Activated CD8-positive, alpha-beta memory T cell treated with anti-CD3 and anti-CD28 coated beads, Interleukin-2, amount 50 U/mL, for 1 hour (primary cell): ENCODE data around the gene SORCS1.
"Not testable (repeated sequence)": the region's sequence is repeated elsewhere in the genome, so short reads cannot be mapped to it uniquely, and the experiment has no call there.

Experiments
- DNase-seq: peaks from one replicate; pipeline ENCODE4 v3.0.0-alpha.2; 2020; ENCODE audit errors: extremely low read depth

The SORCS1 gene

GRCh38 chr10:106947643-106948042 is 216.9 kb downstream of the SORCS1 start:
- no peak for DNase-seq

GRCh38 chr10:106942035-106942662 is 222.4 kb downstream of the SORCS1 start:
- no peak for DNase-seq

DNA sequence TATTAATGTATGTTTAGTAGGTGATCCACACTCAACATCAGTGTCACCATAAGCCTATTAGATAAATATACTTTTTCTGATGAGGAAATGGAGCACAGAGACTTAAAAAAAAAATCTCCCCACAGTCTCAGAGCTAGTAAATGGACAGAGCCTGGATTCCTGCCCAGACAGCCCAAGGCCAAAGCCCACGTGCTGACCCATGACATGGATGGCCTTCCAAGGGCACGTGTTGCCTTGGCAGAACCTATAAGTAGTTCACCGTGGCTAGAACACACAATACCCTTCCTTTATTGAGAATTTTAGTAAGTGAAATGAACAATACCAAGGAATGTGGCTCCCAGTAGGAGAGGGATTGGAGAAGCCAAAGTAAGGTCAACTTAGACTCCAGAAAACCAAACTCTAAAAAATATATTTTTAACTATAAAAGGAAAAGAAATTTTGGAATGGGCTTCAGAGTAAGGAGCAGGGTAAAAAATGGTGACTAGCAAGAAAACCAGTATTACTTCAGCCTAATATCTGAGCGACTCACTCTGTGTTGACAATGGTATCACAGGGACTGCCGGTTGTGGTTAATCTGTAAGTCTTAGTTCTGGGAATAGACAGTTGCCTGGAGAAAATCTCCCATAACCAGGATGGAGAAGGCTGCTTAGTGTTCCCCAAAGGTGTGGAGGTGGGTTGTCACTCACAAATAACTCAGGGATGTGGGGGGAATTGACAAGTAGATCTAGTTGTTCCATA is 223.0 kb downstream of the SORCS1 start:
- DNase-seq: no peak

- no peak for DNase-seq
Measured at GRCh38 chr10:106938513-106938912, 226.0 kb downstream of the SORCS1 start.

DNA sequence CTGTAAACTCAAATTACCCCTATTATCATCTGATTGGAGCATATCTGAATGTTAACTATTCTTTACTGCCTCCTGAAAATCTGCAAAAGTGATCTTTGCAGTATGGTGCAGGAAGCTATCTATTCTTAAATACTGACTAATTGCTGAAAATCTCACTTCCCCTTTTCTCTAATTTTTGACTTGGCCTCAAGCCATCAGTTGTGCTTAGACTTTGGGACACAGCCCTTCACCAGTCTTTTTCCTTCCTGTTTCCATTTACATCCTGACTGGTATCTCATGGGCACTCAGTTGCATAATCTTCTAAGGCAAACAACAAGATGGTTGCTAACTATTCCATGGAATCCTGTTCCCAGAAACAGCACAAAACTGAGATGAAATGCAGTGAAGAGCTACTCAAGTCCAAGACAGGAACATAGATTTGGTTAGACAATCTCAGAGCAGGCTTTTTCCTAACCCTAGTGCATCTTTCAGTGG is 228.5 kb downstream of the SORCS1 start:
- DNase-seq: no peak

DNA sequence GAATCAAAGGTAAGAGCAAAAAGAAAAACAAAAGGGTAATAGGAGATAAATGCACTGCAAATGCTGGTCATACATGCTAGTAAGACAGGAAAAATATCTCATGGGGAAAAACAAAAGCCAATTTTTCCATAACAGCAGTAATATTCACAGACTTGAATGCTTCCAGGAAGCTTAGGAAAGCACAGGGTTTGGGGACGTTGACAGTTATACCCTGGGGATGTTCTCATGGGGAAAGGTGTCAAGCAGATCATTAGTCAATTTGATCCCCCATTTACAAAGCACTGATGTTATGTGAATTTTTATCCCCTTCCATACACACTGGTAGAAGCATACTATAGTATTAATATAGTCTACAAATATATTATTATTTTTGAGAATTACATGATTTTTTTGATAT is 232.7 kb downstream of the SORCS1 start:
- no peak for DNase-seq

- no peak for DNase-seq
Measured at GRCh38 chr10:106931159-106931852, 233.2 kb downstream of the SORCS1 start.

GRCh38 chr10:106930751-106931150 is 233.8 kb downstream of the SORCS1 start:
- DNase-seq: no peak

DNA sequence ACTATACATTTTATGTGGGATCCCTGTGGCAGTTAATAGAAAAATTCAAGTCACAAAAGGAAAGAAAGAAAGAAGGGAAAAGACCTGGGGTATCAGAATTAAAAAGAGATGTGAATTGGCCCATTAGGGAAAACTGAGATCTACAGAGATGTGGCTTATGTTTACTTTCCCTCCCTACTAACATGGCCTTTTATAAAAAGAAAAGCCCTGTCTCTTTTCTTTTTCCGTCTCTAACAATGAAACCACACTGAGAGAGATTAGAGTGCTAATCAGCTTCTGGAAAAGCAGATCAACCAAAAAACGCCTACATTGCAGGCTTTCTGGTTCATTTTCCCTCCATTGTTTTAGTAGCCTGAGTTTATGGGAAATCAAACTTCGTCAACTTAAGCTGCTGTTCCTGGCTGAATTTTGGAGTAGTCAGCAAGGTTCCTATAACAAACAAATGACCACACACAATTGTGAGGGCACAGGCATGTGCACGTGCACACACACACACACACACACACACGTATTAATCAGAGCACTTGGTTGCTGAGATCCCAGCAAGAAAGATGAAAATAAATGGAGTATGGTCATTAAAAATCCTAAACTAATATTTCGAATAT is 235.1 kb downstream of the SORCS1 start:
- no peak for DNase-seq

GRCh38 chr10:106928151-106928550 is 236.4 kb downstream of the SORCS1 start:
- not testable (repeated sequence) for DNase-seq

- no peak for DNase-seq
Measured at GRCh38 chr10:106925191-106925590, 239.3 kb downstream of the SORCS1 start.

- DNase-seq: no peak
Measured at GRCh38 chr10:106920538-106920937, 244.0 kb downstream of the SORCS1 start.

DNA sequence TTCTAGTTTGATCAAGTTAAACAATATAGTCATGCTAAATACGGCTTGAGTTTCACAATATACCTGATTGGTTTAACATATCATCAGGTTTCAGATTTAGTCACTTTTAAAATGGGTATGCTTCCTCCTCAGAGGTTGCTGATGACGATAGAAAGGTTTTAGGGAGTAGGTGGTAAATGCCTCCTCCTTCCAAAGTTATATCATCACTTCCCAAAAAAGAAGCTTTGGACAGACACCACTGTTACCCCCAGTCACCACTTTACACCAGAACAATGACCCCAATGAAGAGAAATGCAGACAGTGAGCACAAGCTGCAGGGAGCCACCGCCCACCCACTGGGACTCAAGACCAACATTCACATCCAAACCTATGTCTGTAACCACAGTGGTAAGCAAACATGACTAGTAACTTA is 244.6 kb downstream of the SORCS1 start:
- DNase-seq: no peak

DNA sequence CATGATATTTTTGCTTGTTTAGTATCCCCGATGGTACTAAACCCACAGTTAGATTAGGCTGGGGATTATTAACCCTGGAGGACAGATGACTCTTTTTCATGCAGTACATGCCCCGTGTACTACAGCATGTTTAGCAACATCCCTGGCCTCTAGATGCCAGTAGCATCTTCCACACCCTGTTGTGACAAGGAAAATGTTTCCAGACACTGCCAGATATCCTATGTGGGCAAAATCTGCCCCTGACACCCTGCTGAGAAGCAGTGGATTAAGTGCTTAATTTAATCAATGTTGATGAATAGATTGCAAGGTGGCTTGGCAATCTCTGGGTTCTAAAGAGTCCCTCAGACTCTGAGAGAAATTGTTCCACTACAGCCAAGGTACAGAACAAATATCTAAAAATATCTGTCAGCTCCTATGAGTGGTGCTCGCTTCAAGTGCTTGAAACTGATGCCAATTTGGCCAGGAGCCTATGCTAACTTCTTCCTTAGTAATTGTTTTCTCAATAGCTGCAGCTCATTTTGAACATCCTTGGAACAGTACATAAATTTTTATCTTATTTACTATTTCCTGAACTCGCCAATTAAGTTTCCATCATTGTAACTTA is 247.0 kb downstream of the SORCS1 start:
- no peak for DNase-seq

GRCh38 chr10:106914016-106914415 is 250.5 kb downstream of the SORCS1 start:
- no peak for DNase-seq

DNA sequence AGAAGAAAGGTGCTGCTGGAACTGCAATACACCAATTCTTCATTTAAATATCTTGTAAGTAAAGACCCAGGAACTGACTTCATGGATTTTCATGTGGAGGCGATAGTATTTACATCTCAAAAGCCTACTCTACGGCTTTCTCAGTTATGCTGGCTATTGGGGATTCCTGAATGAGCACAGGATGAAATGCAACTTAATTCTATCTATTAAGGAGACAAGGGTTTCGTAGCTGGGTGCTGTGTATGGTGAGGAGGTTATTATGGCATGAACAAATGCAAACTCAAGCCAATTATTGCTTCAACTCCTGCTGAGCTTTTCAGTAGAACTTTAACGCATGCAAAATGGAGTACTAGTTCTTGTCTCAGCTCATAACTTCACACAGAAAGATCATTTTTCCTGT is 251.2 kb downstream of the SORCS1 start:
- no peak for DNase-seq

GRCh38 chr10:106911096-106911495 is 253.4 kb downstream of the SORCS1 start:
- DNase-seq: no peak

- no peak for DNase-seq
Measured at GRCh38 chr10:106910666-106911065, 253.8 kb downstream of the SORCS1 start.

GRCh38 chr10:106908225-106908624 is 256.3 kb downstream of the SORCS1 start:
- DNase-seq: no peak

DNA sequence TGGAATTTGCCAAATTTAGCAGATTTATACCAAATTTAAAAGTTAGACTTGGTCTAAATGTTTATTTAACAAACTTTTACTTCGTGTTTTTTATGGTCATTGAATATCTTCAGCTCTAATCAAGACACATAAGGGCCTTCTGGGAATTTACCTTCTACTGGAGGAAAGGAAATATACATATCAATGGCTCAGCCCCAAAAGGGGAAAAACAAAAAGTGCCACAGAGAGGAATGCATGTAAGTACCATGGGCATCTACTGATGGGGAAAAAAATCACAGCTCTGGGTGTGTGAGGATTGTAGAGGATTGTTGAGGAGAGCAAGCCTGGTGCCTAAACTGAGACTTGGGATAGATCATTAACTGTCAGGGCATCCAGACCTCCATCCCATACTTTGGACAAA is 260.3 kb downstream of the SORCS1 start:
- no peak for DNase-seq

GRCh38 chr10:106903180-106903579 is 261.3 kb downstream of the SORCS1 start:
- DNase-seq: no peak
